H1 (cell line): ENCODE data around the gene CLRN1. TPM values are rescaled to one million over a fixed set of nuclear protein-coding genes. Genes with fewer than 3 reads are reported as not detected.

ENCODE experiments used
- GABPA ChIP-seq: IDR thresholded peaks from 2 replicates; pipeline ENCODE4 v1.6.1; 2011; ENCODE audit warnings: mild to moderate bottlenecking, low read length, moderate library complexity, borderline replicate concordance; ENCODE audit not compliant: insufficient read depth
- polyA plus RNA-seq, 7 experiments: library from polyadenylated mRNA; depleted of rRNA in 3 of 7; stranded (reverse) in 5 of 7; unstranded in 2 of 7; fragments of >200 nt in 5 of 7; fragments of 200-250 nt in 2 of 7; gene quantifications; 1 replicate in 5 of 7; 2 replicates in 1 of 7; 4 replicates in 1 of 7; pipeline versions ENCODE4 v1.2.1 to v1.2.3, GENCODE V29; 2011 to 2013; ENCODE audit warnings: missing spikeins in 2 of 7, mixed read lengths in 2 of 7
- total RNA-seq: library from RNA; stranded (reverse); fragmentation: NEBNext Ultra II Directional; extraction: Animal tissue kit (Norgen Biotek cat#: 25700); gene quantifications from 2 replicates; pipeline ENCODE4 v1.2.1, GENCODE V29; 2021
- TF ChIP-seq, protein P1 (sequence below): fragments of 300-600 bp; sonication (generic); IDR thresholded peaks from 2 replicates; pipeline ENCODE4 v1.7.1; 2012; ENCODE audit warnings: low read length, moderate library complexity, mild to moderate bottlenecking, inconsistent platforms; ENCODE audit not compliant: insufficient replicate concordance

Gene CLRN1
- total and polyA plus RNA-seq, 2 of the 8 experiments (the other 6 are each of a cell fraction or from before 2014, with no cell fraction given), result 0.20 to 0.35 TPM

DNA sequence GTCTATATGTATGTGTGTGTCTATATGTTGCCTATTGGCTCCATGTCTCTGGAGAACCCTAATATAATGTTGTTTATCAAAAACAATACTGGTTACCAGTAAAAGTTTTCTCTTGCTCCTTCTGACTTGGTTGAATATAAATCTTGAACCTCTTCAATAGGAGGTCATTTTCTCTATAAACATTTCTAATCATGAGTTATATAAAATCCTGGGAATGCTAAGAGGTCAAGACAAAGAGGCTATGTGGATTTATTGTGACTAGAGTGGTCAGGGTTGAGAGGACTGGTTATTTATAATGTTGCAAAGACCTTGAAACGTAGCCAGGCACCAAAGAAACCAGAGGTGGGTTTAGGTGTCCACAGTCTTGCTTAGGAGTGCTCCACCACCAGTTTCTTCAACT, 66.1 kb downstream of the CLRN1 start (continued):
- no peak for TF ChIP-seq GABPA
- TF ChIP-seq, protein P1, sequence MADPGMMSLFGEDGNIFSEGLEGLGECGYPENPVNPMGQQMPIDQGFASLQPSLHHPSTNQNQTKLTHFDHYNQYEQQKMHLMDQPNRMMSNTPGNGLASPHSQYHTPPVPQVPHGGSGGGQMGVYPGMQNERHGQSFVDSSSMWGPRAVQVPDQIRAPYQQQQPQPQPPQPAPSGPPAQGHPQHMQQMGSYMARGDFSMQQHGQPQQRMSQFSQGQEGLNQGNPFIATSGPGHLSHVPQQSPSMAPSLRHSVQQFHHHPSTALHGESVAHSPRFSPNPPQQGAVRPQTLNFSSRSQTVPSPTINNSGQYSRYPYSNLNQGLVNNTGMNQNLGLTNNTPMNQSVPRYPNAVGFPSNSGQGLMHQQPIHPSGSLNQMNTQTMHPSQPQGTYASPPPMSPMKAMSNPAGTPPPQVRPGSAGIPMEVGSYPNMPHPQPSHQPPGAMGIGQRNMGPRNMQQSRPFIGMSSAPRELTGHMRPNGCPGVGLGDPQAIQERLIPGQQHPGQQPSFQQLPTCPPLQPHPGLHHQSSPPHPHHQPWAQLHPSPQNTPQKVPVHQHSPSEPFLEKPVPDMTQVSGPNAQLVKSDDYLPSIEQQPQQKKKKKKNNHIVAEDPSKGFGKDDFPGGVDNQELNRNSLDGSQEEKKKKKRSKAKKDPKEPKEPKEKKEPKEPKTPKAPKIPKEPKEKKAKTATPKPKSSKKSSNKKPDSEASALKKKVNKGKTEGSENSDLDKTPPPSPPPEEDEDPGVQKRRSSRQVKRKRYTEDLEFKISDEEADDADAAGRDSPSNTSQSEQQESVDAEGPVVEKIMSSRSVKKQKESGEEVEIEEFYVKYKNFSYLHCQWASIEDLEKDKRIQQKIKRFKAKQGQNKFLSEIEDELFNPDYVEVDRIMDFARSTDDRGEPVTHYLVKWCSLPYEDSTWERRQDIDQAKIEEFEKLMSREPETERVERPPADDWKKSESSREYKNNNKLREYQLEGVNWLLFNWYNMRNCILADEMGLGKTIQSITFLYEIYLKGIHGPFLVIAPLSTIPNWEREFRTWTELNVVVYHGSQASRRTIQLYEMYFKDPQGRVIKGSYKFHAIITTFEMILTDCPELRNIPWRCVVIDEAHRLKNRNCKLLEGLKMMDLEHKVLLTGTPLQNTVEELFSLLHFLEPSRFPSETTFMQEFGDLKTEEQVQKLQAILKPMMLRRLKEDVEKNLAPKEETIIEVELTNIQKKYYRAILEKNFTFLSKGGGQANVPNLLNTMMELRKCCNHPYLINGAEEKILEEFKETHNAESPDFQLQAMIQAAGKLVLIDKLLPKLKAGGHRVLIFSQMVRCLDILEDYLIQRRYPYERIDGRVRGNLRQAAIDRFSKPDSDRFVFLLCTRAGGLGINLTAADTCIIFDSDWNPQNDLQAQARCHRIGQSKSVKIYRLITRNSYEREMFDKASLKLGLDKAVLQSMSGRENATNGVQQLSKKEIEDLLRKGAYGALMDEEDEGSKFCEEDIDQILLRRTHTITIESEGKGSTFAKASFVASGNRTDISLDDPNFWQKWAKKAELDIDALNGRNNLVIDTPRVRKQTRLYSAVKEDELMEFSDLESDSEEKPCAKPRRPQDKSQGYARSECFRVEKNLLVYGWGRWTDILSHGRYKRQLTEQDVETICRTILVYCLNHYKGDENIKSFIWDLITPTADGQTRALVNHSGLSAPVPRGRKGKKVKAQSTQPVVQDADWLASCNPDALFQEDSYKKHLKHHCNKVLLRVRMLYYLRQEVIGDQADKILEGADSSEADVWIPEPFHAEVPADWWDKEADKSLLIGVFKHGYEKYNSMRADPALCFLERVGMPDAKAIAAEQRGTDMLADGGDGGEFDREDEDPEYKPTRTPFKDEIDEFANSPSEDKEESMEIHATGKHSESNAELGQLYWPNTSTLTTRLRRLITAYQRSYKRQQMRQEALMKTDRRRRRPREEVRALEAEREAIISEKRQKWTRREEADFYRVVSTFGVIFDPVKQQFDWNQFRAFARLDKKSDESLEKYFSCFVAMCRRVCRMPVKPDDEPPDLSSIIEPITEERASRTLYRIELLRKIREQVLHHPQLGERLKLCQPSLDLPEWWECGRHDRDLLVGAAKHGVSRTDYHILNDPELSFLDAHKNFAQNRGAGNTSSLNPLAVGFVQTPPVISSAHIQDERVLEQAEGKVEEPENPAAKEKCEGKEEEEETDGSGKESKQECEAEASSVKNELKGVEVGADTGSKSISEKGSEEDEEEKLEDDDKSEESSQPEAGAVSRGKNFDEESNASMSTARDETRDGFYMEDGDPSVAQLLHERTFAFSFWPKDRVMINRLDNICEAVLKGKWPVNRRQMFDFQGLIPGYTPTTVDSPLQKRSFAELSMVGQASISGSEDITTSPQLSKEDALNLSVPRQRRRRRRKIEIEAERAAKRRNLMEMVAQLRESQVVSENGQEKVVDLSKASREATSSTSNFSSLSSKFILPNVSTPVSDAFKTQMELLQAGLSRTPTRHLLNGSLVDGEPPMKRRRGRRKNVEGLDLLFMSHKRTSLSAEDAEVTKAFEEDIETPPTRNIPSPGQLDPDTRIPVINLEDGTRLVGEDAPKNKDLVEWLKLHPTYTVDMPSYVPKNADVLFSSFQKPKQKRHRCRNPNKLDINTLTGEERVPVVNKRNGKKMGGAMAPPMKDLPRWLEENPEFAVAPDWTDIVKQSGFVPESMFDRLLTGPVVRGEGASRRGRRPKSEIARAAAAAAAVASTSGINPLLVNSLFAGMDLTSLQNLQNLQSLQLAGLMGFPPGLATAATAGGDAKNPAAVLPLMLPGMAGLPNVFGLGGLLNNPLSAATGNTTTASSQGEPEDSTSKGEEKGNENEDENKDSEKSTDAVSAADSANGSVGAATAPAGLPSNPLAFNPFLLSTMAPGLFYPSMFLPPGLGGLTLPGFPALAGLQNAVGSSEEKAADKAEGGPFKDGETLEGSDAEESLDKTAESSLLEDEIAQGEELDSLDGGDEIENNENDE, result no peak
